ENCODE data around the gene PARD3. TPM values are rescaled to one million over a fixed set of nuclear protein-coding genes. Genes with fewer than 3 reads are reported as not detected.

Gene PARD3
- total RNA-seq, 1 experiment from 2014 or later = 154 TPM

DNA sequence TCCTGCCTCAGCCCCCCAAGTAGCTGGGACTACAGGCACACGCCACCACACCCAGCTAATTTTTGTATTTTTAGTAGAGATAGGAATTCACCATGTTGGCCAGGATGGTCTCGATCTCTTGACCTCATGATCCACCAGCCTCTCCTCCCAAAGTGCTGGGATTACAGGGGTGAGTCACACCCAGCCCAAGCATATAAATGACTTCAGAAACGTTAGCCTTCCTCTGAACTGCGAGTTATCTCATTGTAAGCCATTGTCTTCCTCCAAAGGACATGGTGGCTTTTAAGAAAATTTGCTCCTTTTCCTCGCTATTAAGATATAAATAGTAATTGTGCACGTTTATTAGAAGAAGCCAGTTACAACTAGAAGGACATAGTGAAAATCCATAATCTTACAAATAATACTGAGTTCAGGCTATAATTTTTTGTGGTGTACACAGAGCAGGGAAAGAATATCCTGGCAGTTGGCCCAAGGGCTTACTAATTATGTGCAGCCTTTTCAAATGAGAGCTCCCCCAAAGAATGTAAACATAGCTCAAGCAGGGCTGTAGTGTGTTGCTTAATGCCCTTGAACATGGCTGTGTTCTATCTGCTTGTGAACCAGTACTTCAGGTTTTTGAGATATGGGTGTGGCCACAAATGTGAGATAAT, 495.8 kb downstream of the PARD3 start:
- H3K36me3 ChIP-seq (ENCODE audit: low read depth, low read length) = peaks cover 9% of the 10 kb centered on the region; the same call in 1 of the 2 replicates
- intact Hi-C loops (cut with micrococcal nuclease) = loop anchor here (1.0 kb wide), 2 partner anchors 39 to 319 kb away; no protein-coding TSS in a partner anchor
- peaks cover 11% of the 10 kb centered on the region for H3F3A ChIP-seq (ENCODE audit: low read length, unreplicated experiment)
- peak overlapping the region; percentile 41 for H3K4me2 ChIP-seq (ENCODE audit: low read length)
- peak overlapping the region; percentile 41 for H3K27ac ChIP-seq (ENCODE audit: low read length)
- TF ChIP-seq EZH2phosphoT487 (IDR thresholded peaks at IDR 0.05; ENCODE audit: borderline replicate concordance, low read length) (no peak), EZH2 (IDR thresholded peaks at IDR 0.05; ENCODE audit: low read length, unreplicated experiment) (no peak)
- TF ChIP-seq, protein P1, sequence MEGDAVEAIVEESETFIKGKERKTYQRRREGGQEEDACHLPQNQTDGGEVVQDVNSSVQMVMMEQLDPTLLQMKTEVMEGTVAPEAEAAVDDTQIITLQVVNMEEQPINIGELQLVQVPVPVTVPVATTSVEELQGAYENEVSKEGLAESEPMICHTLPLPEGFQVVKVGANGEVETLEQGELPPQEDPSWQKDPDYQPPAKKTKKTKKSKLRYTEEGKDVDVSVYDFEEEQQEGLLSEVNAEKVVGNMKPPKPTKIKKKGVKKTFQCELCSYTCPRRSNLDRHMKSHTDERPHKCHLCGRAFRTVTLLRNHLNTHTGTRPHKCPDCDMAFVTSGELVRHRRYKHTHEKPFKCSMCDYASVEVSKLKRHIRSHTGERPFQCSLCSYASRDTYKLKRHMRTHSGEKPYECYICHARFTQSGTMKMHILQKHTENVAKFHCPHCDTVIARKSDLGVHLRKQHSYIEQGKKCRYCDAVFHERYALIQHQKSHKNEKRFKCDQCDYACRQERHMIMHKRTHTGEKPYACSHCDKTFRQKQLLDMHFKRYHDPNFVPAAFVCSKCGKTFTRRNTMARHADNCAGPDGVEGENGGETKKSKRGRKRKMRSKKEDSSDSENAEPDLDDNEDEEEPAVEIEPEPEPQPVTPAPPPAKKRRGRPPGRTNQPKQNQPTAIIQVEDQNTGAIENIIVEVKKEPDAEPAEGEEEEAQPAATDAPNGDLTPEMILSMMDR (conservative IDR thresholded peaks at IDR 0.05; ENCODE audit: low read depth, low read length) = no peak
- H3K27me3 ChIP-seq (ENCODE audit: low read length) = no peaks in the 10 kb centered on the region
- no peaks in the 10 kb centered on the region for H3K9me2 ChIP-seq (replicated peaks; ENCODE audit: low read length)
- H3K9me3 ChIP-seq (ENCODE audit: low read length) = no peaks in the 10 kb centered on the region
- DNase-seq = peak; percentile 100
- H3K4me3 ChIP-seq (ENCODE audit: low read length) = no peak overlapping the region
- no peaks in the 10 kb centered on the region for H3K79me2 ChIP-seq (ENCODE audit: low read length)
- peak; percentile 95 for ATAC-seq
- BruUV-seq (replicated peaks) = no TSS peak
- POLR2A ChIA-PET (ENCODE audit: unreplicated experiment) = interaction anchor here (0.6 to 0.7 kb wide), 2 partner anchors 171 to 436 kb away, joined by 3 to 14 read pairs; no protein-coding TSS in a partner anchor
- CTCF ChIA-PET = interaction anchor here (0.5 to 1.1 kb wide), 8 partner anchors 15 to 336 kb away, joined by 3 to 8 read pairs (median 3); no protein-coding TSS in a partner anchor
- peaks cover 34% of the 10 kb centered on the region for H3K4me1 ChIP-seq (ENCODE audit: insufficient read depth, low read length)
- peaks cover 4% of the 10 kb centered on the region; the same call in 1 of the 2 replicates for H4K20me1 ChIP-seq (ENCODE audit: low read length)
- H3K9ac ChIP-seq (ENCODE audit: low read length) = no peak overlapping the region
- no peak overlapping the region for H2AFZ ChIP-seq (ENCODE audit: low read length)

DNA sequence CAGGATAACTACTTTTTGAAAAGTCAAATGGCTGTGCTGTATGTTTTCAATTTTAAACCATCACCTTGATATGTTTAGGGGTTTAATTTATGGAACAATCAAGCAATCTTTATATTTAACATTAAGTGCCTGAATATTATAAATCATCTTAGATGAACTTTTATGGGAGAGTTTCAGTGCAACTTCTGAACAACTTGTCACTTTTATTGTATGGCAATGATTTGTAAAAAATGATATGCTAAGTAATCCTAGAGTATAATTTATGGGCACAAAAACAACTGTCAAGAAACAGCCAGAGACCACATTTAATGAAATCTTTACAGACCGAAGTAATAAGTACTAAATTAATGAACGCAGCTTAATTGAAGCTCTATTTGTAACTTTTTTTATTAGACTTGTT, 498.9 kb downstream of the PARD3 start:
- H2AFZ ChIP-seq (ENCODE audit: low read length) = no peak overlapping the region
- no peaks in the 10 kb centered on the region for H3K9me3 ChIP-seq (ENCODE audit: low read length)
- H3K27ac ChIP-seq (ENCODE audit: low read length) = no peak overlapping the region
- POLR2A ChIA-PET (ENCODE audit: unreplicated experiment) = interaction anchor here (0.6 to 0.8 kb wide), 3 partner anchors 9 to 533 kb away, joined by 3 to 5 read pairs (median 4); no protein-coding TSS in a partner anchor
- DNase-seq = no peak
- CTCF ChIA-PET = no interaction called here
- no peak overlapping the region for H3K4me3 ChIP-seq (ENCODE audit: low read length)
- H3K36me3 ChIP-seq (ENCODE audit: low read depth, low read length) = peaks cover 9% of the 10 kb centered on the region; the same call in 1 of the 2 replicates
- no peaks in the 10 kb centered on the region for H3K9me2 ChIP-seq (replicated peaks; ENCODE audit: low read length)
- intact Hi-C loops (cut with micrococcal nuclease) = no loop called here
- no peaks in the 10 kb centered on the region for H3K27me3 ChIP-seq (ENCODE audit: low read length)
- ATAC-seq = no peak
- no peak overlapping the region for H3K9ac ChIP-seq (ENCODE audit: low read length)
- BruUV-seq (replicated peaks) = no TSS peak
- peaks cover 11% of the 10 kb centered on the region for H3F3A ChIP-seq (ENCODE audit: low read length, unreplicated experiment)
- TF ChIP-seq, protein P1 (conservative IDR thresholded peaks at IDR 0.05; ENCODE audit: low read depth, low read length) = no peak
- TF ChIP-seq EZH2 (IDR thresholded peaks at IDR 0.05; ENCODE audit: low read length, unreplicated experiment) = no peak
- TF ChIP-seq EZH2phosphoT487 (IDR thresholded peaks at IDR 0.05; ENCODE audit: borderline replicate concordance, low read length) = no peak
- peaks cover 18% of the 10 kb centered on the region for H3K4me1 ChIP-seq (ENCODE audit: insufficient read depth, low read length)
- H4K20me1 ChIP-seq (ENCODE audit: low read length) = peaks cover 4% of the 10 kb centered on the region; the same call in 1 of the 2 replicates
- H3K79me2 ChIP-seq (ENCODE audit: low read length) = no peaks in the 10 kb centered on the region
- H3K4me2 ChIP-seq (ENCODE audit: low read length) = no peak overlapping the region

DNA sequence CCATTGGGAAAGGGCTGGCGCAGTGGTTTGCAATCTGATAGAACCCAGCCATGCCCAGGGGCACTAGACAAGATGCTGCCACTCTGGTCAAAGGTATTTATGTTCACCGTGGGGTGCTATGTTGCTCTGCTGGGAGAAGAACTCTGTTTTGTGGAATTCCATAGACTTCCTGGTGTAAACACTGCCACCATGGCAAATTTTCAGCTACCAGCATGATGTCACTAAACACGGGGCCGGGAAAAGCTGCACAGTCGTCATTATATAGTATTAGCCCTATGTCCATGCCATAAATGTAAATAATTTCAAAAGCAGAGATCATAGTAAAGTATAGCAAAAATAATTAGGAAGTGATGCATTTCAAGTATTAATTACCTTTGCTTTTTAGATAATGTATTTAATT, 500.6 kb downstream of the PARD3 start:
- ATAC-seq (no peak), DNase-seq (no peak)
- Histone ChIP-seq H3F3A (ENCODE audit: low read length, unreplicated experiment) (no peaks in the 10 kb centered on the region), H3K27me3 (ENCODE audit: low read length) (no peaks in the 10 kb centered on the region), H3K9me2 (replicated peaks; ENCODE audit: low read length) (no peaks in the 10 kb centered on the region), H3K36me3 (ENCODE audit: low read depth, low read length) (peaks cover 9% of the 10 kb centered on the region; the same call in 1 of the 2 replicates), H2AFZ (ENCODE audit: low read length) (no peak overlapping the region), H3K4me2 (ENCODE audit: low read length) (no peak overlapping the region), H3K79me2 (ENCODE audit: low read length) (no peaks in the 10 kb centered on the region), H3K4me1 (ENCODE audit: insufficient read depth, low read length) (peaks cover 6% of the 10 kb centered on the region), H3K4me3 (ENCODE audit: low read length) (no peak overlapping the region), H3K27ac (ENCODE audit: low read length) (no peak overlapping the region), H3K9ac (ENCODE audit: low read length) (no peak overlapping the region), H4K20me1 (ENCODE audit: low read length) (no peaks in the 10 kb centered on the region), H3K9me3 (ENCODE audit: low read length) (no peaks in the 10 kb centered on the region)
- ChIA-PET POLR2A (ENCODE audit: unreplicated experiment) (interaction anchor here (0.6 kb wide), 1 partner anchor 8 kb away, joined by 3 read pairs; no protein-coding TSS in a partner anchor), CTCF (no interaction called here)
- BruUV-seq (replicated peaks) = no TSS peak
- TF ChIP-seq, protein P1 (conservative IDR thresholded peaks at IDR 0.05; ENCODE audit: low read depth, low read length) = no peak
- TF ChIP-seq EZH2phosphoT487 (IDR thresholded peaks at IDR 0.05; ENCODE audit: borderline replicate concordance, low read length) = no peak
- TF ChIP-seq EZH2 (IDR thresholded peaks at IDR 0.05; ENCODE audit: low read length, unreplicated experiment) = no peak
- intact Hi-C loops (cut with micrococcal nuclease) = no loop called here
